ENCODE data around the gene TMEM233.

Gene TMEM233

DNA sequence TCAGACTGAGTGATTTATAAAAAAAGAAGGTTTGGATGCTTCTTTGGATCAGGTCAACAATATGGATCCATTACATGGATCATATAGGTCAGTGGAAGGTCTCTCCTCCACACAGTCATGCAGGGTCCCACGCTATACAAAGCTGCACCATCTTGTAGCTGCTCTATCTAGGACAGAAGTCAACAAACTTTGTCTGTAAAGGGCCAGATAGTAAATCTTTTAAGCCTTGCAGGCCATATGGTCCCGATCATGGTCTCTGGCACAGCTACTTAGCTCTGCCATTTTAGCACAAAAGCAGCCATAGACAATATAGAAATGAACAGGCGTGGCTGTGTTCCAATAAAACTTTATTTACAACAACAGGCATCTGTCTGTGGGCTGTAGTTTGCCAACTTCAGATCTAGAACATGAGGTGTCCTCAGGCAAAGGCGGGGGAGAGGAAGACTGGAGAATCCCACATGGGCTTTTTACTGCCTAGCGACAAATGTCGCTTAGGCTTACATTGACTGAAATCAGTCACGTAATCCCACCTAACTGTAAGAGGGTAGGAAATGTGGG is 36.7 kb downstream of the TMEM233 start:
- TF ChIP-seq TEAD4 (IDR thresholded peaks at IDR 0.05) = no peak
- TF ChIP-seq, protein P1, sequence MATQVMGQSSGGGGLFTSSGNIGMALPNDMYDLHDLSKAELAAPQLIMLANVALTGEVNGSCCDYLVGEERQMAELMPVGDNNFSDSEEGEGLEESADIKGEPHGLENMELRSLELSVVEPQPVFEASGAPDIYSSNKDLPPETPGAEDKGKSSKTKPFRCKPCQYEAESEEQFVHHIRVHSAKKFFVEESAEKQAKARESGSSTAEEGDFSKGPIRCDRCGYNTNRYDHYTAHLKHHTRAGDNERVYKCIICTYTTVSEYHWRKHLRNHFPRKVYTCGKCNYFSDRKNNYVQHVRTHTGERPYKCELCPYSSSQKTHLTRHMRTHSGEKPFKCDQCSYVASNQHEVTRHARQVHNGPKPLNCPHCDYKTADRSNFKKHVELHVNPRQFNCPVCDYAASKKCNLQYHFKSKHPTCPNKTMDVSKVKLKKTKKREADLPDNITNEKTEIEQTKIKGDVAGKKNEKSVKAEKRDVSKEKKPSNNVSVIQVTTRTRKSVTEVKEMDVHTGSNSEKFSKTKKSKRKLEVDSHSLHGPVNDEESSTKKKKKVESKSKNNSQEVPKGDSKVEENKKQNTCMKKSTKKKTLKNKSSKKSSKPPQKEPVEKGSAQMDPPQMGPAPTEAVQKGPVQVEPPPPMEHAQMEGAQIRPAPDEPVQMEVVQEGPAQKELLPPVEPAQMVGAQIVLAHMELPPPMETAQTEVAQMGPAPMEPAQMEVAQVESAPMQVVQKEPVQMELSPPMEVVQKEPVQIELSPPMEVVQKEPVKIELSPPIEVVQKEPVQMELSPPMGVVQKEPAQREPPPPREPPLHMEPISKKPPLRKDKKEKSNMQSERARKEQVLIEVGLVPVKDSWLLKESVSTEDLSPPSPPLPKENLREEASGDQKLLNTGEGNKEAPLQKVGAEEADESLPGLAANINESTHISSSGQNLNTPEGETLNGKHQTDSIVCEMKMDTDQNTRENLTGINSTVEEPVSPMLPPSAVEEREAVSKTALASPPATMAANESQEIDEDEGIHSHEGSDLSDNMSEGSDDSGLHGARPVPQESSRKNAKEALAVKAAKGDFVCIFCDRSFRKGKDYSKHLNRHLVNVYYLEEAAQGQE (IDR thresholded peaks at IDR 0.05; ENCODE audit: low read depth) = no peak
- no peak for TF ChIP-seq CREB1 (IDR thresholded peaks at IDR 0.05; ENCODE audit: low read depth)
- no peak for TF ChIP-seq EP300 (IDR thresholded peaks at IDR 0.05; ENCODE audit: borderline replicate concordance)
- TF ChIP-seq ZBTB7A (IDR thresholded peaks at IDR 0.05; ENCODE audit: low read depth) = no peak
- TF ChIP-seq, protein P2, sequence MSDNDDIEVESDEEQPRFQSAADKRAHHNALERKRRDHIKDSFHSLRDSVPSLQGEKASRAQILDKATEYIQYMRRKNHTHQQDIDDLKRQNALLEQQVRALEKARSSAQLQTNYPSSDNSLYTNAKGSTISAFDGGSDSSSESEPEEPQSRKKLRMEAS (IDR thresholded peaks at IDR 0.05) = no peak
- no peak for TF ChIP-seq YY1 (IDR thresholded peaks at IDR 0.05; ENCODE audit: low read depth)
- TF ChIP-seq CEBPB (IDR thresholded peaks at IDR 0.05) = no peak
- TF ChIP-seq TCF12 (IDR thresholded peaks at IDR 0.05; ENCODE audit: low read depth) = no peak
- no peak for TF ChIP-seq RAD21 (IDR thresholded peaks at IDR 0.05; ENCODE audit: low read depth)
- TF ChIP-seq, protein P3, sequence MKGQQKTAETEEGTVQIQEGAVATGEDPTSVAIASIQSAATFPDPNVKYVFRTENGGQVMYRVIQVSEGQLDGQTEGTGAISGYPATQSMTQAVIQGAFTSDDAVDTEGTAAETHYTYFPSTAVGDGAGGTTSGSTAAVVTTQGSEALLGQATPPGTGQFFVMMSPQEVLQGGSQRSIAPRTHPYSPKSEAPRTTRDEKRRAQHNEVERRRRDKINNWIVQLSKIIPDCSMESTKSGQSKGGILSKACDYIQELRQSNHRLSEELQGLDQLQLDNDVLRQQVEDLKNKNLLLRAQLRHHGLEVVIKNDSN (IDR thresholded peaks at IDR 0.05) = no peak
- no peak for TF ChIP-seq TAF1 (IDR thresholded peaks at IDR 0.05; ENCODE audit: low read depth)
- TF ChIP-seq NFIC (IDR thresholded peaks at IDR 0.05) = no peak

DNA sequence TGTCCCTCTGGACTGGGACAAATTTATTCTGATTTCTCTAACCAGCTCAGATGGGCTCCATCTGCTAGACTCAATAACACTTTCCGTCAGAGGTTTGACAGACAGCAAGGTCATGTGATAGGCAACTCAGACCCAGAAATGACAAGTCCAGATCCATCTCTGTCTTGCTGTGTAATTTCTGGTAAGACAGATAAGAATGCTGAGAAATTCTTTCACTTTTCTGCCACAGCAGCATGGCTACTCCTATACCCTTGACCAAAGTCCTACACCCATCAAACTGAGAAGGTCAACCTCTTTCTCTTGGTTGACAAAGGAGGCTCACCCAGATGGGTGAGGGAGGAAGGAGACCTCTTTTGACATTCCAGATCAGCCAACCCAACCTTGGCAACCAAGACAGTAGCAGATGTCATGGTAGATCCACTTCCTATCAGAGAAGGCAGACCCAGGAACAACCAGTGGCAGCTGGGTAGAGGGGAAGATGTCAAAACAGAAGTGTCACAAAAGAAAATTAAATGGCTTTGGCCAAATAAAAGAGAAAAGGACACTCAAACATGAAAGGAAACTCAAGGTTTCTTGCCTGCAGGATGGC is 37.5 kb downstream of the TMEM233 start:
- no peak for TF ChIP-seq EGR1 (IDR thresholded peaks at IDR 0.05)
- no peak for TF ChIP-seq EP300 (IDR thresholded peaks at IDR 0.05; ENCODE audit: borderline replicate concordance)
- no peak for TF ChIP-seq RAD21 (IDR thresholded peaks at IDR 0.05; ENCODE audit: low read depth)
- TF ChIP-seq ZBTB7A (IDR thresholded peaks at IDR 0.05; ENCODE audit: low read depth) = no peak
- TF ChIP-seq TCF12 (IDR thresholded peaks at IDR 0.05; ENCODE audit: low read depth) = no peak
- no peak for TF ChIP-seq TAF1 (IDR thresholded peaks at IDR 0.05; ENCODE audit: low read depth)
- TF ChIP-seq, protein P2 (IDR thresholded peaks at IDR 0.05) = no peak
- no peak for TF ChIP-seq YY1 (IDR thresholded peaks at IDR 0.05; ENCODE audit: low read depth)
- TF ChIP-seq FOXM1 (IDR thresholded peaks at IDR 0.05; ENCODE audit: borderline replicate concordance, low read depth) = no peak
- TF ChIP-seq TEAD4 (IDR thresholded peaks at IDR 0.05) = no peak
- TF ChIP-seq, protein P1 (IDR thresholded peaks at IDR 0.05; ENCODE audit: low read depth) = no peak
- no peak for TF ChIP-seq CREB1 (IDR thresholded peaks at IDR 0.05; ENCODE audit: low read depth)
- TF ChIP-seq NFIC (IDR thresholded peaks at IDR 0.05) = no peak
- TF ChIP-seq, protein P3 (IDR thresholded peaks at IDR 0.05) = no peak
- no peak for TF ChIP-seq CEBPB (IDR thresholded peaks at IDR 0.05)

DNA sequence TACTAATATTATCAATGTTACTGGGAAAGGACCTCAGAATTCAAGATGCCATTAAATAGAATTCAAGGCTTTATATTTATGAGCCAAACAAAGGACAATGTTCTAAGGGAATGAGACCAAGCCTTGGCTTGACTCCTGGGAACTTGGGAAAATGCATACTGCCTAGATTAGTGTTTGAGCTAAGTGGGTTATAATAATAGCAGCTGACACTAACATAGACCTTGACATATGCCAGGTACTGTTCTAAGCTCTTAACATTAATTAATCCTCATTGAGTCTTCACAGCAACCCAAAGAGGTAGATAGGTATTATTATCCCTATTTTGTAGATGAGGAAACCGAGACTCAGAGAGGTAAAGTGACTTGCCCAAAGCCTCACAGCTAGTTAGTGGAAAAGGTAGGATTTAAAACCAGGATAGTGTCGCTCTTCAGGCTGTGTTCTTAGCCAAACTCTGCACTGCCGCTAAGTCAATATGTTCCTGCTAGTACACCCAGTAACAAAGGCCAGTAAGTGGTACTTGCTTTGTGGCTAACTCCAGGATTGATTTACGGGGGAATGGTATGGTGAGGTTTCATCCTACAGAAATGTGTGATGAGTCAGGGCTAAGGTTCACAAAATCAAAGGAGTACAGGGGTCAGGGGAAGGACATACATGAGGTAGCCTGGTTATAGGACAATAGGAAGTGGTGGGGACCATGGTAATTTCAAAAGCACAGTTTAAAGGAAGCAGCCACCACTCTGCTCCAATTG is 38.5 kb downstream of the TMEM233 start:
- TF ChIP-seq EGR1 (IDR thresholded peaks at IDR 0.05) (no peak), RAD21 (IDR thresholded peaks at IDR 0.05; ENCODE audit: low read depth) (no peak)
- TF ChIP-seq, protein P2 (IDR thresholded peaks at IDR 0.05) = no peak

DNA sequence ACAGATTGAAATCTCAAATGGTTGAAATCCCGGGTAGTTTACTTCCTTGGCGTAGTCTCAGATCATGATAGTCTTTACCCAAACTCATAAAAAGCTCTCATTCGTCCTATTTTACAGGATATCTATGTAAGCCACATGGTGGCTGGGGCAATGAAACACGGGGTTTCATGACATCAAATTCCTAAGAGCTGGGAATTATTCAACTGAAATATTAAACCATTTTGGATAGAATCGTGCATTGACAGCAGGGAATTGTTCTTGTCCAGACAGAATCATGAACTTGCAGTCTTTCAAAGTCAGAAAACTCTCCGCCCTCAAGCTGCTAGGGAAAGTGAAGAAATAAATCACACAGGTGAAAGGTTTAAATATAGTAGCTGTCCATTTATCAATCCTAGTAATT is 41.2 kb downstream of the TMEM233 start:
- TF ChIP-seq, protein P3 (IDR thresholded peaks at IDR 0.05) = no peak
- TF ChIP-seq YY1 (IDR thresholded peaks at IDR 0.05; ENCODE audit: low read depth) = no peak
- TF ChIP-seq, protein P1 (IDR thresholded peaks at IDR 0.05; ENCODE audit: low read depth) = no peak
- no peak for TF ChIP-seq CEBPB (IDR thresholded peaks at IDR 0.05)

All from Ishikawa (cell line).